Kidney tubule cell (primary cell): Measurements from ENCODE around the gene ALPG.
"Not testable (repeated sequence)": the region's sequence is repeated elsewhere in the genome, so short reads cannot be mapped to it uniquely, and the experiment has no call there.

Experiments used
- DNase-seq: peaks from one replicate; pipeline ENCODE4 v3.0.0-alpha.2; 2018; ENCODE audit warnings: low spot score

Gene ALPG

DNA sequence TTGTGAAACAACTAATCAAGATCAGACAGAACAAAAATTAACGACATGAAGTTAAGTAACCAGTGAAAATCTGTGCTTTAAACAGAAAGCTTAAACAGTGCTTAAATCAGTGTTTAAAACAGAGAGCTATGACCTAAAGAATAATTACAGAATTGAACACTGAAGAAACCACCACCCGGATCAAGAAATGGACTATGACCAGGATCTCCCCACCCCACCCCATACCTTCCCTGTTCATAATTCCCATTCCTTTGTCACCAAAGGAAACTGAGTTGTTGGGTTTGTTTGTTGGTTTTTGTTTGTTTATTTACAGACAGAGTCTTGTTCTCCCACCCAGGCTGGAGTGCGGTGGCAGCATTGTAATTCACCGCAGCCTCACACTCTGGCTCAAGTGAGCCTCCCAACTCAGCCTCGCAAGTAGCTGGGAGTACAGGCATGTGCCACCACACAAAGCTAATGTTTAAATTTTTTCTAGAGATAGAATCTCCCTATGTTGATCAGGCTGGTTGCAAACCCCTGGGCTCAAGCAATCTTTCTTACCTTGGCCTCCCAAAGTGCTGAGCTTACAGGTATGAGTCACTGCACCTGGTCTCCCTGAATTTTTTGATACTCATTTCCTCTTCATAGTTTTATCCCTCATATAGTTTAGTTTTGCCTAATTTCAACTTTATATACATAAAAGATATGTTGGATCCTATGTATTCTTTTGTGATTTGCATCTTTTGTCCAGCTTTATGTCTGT lies 8.2 kb upstream of the ALPG start:
- DNase-seq: peak; percentile 13

DNA sequence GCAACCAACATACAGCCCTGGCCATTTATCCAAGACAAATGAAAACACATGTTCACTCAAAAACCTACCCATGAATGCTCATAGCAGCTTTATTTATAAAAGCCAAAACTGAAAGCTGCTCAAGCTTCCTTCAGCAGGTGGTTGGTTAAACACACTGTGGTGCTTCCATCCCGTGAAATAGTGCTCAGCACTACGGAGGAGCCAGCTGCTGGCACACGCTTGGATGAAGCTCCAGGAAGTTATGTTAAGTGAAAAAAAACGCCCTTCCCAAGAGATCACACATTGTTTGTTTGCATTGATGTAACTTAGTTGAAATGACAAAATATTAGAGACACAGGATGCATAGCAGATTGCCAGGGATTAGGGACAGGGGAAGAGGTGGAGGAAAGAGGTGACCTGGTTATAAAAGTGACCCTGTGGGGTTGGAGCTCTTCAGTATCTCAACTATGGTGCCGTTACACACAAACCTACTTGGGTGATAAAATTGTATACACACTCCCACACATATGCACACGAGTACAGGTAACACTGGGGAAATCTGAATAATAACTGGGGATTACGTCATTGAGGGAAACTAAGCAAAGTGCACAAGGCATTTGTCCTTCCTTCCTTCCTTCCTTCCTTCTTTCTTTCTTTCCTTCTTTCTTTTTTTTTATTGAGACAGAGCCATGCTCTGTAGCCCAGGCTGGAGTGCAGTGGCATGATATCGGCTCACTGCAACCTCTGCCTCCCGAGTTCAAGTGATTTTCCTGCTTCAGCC lies 6.2 kb upstream of the ALPG start:
- peak; percentile 9 for DNase-seq

DNA sequence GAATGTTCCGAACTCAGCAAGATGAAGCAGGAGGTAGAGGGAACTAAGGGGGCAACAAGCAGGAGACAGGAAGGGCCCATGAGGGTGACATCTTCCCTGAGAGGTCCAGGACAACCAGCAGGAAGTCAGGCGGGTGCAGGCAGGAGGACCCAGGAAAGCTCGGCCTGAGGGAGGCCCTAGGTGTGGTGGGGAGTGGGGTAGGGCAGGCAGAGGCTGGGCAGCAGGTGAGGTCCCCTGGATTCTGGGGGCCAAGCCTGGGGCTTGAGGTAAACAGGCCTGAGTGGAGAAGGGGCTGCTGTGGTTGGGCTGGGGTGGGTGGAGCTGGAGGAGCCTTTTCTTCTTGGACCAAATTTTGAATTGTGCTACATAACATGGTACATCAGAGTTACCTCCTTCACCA lies 4.1 kb upstream of the ALPG start:
- DNase-seq: no peak

DNA sequence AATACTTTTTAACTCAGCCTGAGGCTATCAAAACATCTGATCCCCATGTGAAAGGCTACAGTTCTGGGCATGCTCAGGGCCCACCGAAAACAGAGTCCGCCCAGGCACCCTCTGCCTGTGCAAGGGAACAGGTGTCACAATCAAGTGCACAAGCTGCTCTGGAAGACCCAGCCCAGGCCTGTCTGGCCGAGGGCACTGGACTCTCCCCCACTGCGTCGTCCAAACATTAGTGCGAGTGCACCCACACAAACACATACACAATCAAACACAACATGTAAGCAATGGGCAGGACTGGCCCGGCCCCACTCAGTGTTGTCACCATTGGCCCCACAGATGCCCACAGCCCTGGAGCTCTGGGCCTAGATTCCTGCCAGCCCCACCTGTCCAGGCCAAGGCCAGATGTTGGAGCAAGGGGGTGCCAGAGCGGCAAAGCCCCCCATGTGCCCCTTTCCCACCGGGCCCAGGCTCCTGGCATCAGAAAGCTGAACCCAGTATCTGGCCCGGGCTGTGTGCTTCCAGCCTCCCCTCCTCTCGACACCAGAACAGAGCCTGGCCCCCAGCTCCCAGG lies 617 bp upstream of the ALPG start:
- DNase-seq: no peak

DNA sequence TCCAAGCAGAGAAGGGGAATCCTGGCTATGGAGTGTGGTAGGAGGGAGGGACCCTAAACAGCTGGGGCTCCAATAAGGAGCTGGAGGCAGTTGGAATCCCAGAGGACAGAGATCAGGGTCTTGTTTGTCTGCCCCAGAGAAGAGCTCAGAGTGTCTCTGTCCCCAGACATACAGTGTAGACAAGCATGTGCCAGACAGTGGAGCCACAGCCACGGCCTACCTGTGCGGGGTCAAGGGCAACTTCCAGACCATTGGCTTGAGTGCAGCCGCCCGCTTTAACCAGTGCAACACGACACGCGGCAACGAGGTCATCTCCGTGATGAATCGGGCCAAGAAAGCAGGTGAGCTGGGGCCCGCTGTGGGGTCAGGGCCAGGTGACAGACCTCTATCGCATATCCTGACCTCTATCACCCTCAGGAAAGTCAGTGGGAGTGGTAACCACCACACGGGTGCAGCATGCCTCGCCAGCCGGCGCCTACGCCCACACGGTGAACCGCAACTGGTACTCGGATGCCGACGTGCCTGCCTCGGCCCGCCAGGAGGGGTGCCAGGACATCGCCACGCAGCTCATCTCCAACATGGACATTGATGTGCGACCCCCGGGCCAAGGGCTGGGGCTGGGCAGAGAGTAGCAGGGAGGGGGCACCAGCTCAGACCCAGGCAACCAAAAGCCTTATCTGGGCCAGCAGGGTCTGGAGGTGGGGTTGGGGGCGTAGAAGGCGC lies 945 bp downstream of the ALPG start:
- not testable (repeated sequence) for DNase-seq

DNA sequence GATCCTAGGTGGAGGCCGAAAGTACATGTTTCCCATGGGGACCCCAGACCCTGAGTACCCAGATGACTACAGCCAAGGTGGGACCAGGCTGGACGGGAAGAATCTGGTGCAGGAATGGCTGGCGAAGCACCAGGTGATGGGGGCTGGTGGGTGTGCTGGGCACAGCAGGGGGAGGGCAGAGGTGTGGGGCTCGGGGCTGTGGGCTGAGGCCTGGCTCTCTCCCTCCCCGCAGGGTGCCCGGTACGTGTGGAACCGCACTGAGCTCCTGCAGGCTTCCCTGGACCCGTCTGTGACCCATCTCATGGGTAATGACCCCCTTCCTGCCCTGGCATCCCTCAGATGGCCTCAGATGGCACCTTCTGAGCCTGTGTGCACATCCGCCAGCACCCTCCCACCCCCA lies 1.6 kb downstream of the ALPG start:
- DNase-seq: not testable (repeated sequence)

DNA sequence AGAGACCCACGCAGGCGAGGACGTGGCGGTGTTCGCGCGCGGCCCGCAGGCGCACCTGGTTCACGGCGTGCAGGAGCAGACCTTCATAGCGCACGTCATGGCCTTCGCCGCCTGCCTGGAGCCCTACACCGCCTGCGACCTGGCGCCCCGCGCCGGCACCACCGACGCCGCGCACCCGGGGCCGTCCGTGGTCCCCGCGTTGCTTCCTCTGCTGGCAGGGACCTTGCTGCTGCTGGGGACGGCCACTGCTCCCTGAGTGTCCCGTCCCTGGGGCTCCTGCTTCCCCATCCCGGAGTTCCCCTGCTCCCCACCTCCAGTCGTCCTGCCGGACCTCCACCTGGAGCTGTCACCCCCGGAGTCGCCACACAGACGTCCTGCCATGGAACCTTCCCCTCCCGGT lies 3.0 kb downstream of the ALPG start:
- not testable (repeated sequence) for DNase-seq

DNA sequence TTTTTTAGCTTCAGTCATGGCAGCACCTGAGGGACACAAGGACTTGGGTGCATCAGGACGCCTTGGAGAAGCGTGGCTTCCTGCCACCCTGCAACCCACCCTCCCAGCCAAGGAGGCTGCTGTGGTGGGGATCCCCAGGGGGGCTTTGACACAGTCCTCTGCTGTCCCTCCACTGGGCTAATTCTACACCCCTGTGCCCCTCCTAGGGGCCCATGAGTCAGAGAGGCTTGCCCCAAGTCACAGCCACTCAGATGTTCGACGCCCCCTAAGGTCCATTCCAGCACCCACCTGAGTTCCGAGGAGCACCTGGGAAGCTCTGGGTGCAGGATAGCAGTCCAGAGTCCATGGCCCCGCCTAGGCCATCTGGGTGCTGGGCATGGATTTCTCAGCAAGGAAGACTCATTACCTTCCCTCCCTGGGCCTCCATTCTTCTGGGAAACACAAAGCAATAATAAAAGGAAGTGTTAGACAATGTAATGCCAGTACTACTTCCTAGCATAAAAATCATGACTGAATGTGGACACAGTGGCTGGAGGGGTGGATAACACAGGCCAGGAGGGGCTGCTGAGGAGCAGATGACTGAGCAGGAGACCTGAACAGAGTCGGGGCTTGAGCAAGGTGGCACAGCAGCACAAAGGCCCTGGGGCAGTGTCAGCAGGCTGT lies 3.7 kb downstream of the ALPG start:
- DNase-seq: no peak

DNA sequence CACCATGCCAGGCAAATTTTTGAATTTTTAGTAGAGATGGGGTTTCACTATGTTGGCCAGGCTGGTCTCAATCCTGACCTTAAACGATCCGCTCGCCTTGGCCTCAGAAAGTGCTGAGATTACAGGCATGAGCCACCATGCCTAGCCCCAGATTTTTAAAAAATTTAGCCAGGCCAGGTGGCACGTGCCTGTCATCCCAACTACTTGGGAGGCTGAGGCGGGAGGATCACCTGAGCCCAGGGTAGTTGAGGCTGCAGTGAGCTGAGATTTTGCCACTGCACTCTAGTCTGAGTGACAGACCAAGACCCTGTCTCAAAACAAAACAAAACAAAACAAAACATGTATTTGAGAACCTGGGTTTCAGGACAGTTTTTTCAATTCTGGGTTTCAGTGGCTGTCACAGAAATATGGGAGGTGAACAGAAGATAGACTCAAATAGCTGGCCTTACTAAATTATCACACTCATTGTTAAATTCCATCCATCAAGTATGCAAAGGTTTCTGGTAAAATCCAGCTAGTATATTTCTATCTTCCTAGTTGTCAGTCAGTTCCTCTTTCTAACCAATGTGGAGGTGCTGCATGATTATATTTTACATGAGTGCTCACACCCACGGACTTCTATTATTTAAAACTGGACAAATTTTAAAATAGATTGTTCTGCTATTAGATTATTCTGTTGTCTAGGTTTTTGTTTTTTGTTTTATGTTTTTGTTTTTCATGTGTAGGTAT lies 5.4 kb downstream of the ALPG start:
- no peak for DNase-seq

DNA sequence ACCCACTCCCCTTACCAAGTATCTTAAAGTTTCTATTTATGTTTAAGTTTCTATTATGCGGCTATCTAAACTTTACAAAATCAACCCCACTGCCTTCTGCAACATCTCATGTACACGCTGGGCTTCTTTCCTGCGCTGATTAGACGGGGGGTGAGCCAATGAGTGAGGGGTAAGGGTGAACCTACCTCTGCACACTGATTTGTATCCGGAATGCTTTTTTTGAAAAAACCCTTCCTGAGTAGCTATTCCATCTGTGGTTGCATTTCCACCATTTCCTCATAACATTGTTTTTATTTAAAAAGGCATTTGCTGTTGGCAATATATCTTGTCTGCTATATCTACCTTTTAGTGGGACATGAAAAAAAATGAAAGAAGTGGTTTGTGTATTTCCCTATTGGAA lies 6.3 kb downstream of the ALPG start:
- no peak for DNase-seq

DNA sequence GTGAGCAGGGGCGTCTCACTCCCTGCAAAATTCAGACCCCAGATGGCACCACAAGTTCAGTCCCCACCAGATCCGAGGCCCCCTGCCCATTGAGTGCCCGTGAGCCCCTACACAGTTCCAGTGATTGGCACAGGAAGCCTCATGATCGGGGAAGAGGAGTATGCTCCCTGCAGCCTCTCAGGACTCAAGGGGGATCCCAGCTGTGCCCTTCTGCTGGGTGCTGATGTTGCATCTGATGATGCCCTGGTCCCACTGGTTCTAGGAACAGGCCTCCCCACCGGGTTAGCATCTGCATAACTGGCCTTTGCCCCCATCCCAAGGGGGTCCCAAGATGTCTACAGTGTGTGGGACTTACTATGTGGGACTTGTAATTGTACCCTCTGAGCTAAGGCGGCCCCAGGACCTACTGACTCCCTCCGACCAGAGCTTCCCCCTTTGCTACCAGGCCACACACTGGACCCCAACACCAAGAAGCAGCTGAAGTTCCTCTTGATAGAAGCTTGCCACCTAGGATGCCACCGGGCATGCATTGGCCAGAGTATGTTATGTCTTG lies 8.6 kb downstream of the ALPG start:
- DNase-seq: no peak

DNA sequence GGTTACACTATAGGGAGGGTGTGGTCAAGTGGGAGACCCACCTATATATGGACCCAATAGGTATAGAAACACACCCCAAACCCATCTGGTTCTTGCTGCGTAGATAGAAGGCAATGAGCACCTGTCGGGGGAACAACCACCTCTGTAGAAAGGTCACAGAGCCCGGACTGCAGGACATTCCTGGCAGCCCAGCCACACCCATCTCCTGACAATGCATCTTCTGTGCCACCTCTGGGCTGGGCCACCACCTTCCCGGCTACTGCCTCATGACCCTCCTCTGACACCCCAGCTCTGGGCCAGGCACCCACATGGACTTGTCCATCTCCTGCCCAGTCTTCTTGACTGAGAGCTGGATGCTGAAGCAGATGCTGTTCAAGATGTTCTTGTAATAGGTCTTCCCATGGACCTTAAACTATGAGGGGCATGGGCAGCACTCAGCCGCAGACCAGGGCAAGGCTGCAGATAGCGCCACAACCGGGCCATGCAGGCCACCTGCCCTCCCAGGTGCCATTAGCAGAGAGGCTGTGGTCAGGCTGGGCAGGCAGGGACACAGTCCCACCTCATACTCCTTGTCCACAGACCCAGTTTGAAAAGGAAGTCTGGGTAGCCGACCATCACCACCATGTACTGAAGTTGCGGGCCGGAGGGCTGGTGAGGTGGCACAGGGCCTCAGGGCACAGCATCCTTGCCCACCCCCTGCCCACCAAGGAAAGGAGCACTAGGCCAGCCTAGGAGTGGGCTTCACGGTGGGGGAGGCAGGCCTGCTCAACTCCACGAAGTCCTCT lies 9.3 kb downstream of the ALPG start:
- no peak for DNase-seq

DNA sequence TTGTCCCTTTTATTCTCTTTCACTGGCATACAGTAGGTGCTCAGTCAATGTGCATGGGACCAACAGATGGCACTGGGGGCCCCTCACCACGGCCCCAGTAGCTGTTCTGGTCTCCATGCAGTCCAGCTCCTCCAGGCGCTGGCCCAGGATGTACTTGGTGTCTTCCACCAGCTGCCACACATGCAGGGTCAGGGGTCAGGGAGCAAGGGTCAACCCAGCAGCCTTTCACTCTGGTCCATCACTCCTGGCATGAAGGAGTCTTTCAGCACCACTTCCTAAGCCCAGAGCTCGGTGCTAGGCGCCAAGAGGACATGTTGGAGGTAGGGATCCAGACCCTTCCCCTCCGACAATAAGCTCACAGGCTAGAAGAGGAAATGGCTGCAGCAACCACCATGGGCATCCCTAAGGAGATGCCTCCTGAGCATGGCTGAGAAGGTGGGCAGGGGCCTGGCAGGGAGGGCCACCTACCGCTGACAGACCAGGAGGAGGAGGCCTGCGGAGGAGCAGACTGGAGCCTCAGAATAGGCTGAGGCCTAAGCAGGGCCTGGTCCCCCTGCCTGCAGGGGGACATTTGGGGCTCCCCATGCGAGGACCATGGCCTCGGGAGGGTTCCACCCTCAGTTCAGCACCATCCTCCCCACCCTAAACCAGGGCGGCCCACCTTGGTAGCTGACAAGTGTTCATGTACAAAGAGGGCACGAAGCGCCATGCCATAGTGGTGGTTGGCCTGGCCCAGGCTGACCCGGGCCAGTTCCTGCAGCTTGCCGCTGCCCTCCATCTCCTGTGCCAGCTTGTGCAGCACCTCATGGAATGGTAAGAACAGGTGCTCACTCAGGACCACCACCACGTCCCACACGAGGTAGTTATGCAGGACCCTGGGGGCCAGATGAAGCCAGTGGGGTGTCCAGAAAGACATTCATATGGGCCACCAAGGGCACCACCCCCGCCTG lies 10.2 kb downstream of the ALPG start:
- DNase-seq: no peak

DNA sequence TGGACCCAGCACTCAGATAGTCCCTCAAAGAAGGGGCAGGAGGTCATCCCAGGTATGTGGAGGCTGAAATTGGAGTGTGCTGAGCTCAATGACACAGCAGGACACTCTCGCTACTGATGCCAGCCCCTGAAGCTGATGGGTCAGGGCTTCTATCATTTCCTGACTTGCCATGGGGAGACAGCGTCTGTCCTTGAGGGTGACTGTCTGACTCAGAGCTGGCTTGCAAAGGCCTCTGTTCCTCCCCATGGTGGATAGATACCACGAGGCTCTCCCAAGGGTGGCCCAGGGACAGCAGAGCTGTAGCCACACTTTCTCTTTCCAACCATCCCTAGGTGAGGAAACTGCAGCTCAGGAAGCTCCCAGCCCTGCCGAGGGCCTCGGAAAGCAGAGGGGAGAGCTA lies 10.8 kb downstream of the ALPG start:
- DNase-seq: no peak

DNA sequence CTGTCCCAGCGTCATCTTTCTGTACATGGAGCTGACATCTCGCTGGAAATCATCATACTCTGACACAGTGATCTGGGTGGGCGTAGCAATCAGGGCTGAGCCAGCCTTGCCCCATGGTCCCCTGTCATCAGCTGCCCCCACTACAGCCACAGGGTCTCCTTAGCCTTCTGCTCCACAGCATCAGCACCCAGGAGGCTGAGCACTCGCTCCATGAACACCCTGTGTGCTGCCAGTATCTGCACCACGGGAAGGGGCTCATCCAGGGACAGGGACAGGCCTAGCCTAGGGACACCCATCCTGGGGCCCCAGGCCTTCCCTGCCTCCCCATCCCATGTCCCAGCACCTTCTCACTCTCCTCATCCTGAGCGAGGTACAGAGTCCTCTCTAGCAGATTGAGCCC lies 11.4 kb downstream of the ALPG start:
- DNase-seq: no peak

DNA sequence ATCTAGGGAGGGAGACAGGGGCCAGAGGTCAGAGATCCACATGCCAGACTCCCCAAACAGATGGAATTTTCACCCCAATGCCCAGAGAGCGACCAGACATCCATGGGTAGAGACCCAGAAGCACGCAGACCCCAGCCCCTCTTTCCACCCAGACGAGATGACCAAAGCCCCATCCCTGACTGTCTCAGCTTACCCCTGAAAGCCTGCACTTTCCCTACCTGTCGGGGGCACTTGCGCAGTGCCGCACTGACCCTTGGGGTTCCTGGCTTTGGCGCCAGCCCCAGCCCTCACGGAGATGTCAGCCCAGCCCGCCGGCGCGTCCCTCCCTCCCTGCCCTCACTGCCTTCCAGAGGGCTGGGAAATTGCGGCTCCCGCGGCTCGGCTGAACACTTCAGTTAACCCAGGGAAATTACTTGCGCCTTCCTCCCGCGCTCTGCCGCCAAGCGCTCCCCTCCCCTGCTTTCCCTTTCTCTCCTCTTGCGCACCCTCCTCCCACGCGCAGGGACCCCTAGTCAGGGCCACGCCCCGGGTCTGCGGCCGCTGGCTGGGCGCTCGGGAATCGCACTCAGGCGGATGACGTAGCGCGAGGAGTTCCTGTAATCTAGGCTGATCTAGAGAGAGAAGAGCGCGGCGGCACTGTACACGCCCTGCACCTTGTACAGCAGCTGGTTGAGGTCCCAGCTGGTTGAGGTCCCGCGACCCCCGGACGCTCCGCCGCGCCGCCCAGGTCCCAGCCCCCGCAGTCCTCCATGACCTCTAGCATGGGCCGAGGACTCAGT lies 12.0 kb downstream of the ALPG start:
- DNase-seq: peak; percentile 22

DNA sequence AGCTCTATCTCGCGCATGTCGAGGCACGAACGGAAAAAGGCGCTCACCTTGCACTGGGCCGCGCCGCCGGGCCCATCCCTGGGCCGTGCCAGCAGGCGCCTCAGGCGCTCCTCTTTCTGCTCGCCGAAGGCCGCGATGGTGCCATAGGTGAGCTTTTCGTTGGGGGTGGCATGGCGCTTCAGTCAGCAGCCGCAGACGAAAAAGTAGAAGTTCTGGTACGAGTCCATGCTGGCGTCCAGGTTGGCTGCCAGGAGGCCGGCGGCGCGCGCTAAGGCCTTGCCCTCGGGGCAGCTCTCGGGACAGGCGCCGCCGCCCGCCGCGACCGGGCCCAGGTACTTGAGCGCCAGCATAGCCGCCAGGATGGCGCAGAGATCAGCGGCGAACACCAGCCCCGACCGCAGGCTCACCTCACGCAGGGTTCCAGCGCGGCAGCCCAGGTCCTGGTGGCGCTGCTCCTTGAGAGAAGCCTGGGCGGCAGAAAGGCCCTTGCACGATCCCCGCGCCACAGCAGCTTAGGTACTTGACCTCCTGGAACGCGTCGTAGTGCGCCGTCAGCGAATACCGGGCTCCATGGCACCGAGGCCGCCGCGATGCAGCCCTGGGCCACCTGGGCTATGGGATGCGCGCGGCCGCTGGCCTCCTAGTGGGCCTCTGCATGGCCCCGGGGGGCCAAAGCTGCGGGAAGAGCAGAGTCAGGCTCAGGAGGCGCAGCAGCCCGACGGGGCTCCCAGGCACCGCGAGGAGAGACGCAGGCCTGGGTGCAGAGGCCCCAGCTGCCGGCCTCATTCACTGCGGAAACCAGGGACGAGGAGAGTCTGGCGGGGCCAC lies 12.8 kb downstream of the ALPG start:
- no peak for DNase-seq

DNA sequence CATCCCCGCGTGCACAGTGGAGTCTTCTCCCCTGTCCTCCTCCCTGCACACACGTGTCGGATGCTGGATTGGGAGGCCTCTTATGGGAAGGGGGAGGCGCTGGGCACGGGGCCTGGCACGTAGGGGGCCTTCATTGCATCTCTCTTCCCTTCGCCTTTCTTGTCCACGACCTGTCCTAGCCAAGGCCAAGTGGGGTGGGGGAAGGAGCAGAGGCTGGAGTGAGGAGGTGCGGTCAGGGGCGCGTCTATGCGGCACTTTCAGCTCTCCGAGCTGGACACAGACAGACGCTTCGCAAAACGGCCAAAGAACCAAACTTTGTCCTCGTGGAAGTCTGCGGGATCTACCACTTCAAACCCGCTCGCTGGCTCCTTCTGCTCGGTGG lies 13.4 kb downstream of the ALPG start:
- no peak for DNase-seq
